WTC11 (cell line): ENCODE data around the gene MCUB. TPM values are rescaled to one million over a fixed set of nuclear protein-coding genes. Genes with fewer than 3 reads are reported as not detected.

Experiments used
- ATAC-seq: fragments of 200-7000 bp; cut with Tn5 transposase; 2 replicates; pipeline ENCODE4 v1.10.0; 2021; ENCODE audit warnings: mild to moderate bottlenecking, moderate library complexity
- CTCF ChIA-PET: fragments of 300-600 bp; sonication (Branson Sonifier 250); formaldehyde crosslinking; loops from one replicate; lab custom pipeline; 2021; ENCODE audit warnings: antibody characterized with exemption; lab: Charles Lee
- POLR2A ChIA-PET: fragments of 350-600 bp; sonication (Branson Sonifier 250); formaldehyde crosslinking; loops from one replicate; lab custom pipeline; 2021; ENCODE audit warnings: antibody characterized with exemption; lab: Charles Lee
- DNase-seq: peaks from one replicate; pipeline ENCODE4 v3.0.0; 2021; ENCODE audit warnings: low spot score
- H3K27ac Mint-ChIP-seq: 2 replicates; pipeline ENCODE4 v1.8.0; 2021; ENCODE audit warnings: mixed read lengths
- H3K27me3 Mint-ChIP-seq: 2 replicates; pipeline ENCODE4 v1.8.0; 2021; ENCODE audit warnings: low read depth, mild to moderate bottlenecking, moderate library complexity, mixed read lengths
- H3K36me3 Mint-ChIP-seq: 2 replicates; pipeline ENCODE4 v1.8.0; 2021; ENCODE audit warnings: mixed read lengths
- H3K4me1 Mint-ChIP-seq: 2 replicates; pipeline ENCODE4 v1.8.0; 2022; ENCODE audit warnings: mixed read lengths
- H3K4me3 Mint-ChIP-seq: 2 replicates; pipeline ENCODE4 v1.8.0; 2021; ENCODE audit warnings: mild to moderate bottlenecking, moderate library complexity, mixed read lengths
- H3K9me3 Mint-ChIP-seq: 2 replicates; pipeline ENCODE4 v1.8.0; 2021; ENCODE audit warnings: mixed read lengths
- ATF1 ChIP-seq: sonication (generic); formaldehyde crosslinking; IDR thresholded peaks from 2 replicates; pipeline ENCODE4 v1.8.1; 2023; ENCODE audit warnings: mild to moderate bottlenecking, moderate library complexity, missing genetic modification reagents
- ATF3 ChIP-seq: sonication (generic); formaldehyde crosslinking; conservative IDR thresholded peaks from 2 replicates; pipeline ENCODE4 v1.8.1; 2022; ENCODE audit warnings: mild to moderate bottlenecking, missing genetic modification reagents
- CREM ChIP-seq: sonication (generic); formaldehyde crosslinking; IDR thresholded peaks from 2 replicates; pipeline ENCODE4 v1.8.1; 2022; ENCODE audit warnings: mild to moderate bottlenecking, missing genetic modification reagents, moderate library complexity
- E2F5 ChIP-seq: sonication (generic); formaldehyde crosslinking; IDR thresholded peaks from 2 replicates; pipeline ENCODE4 v1.8.1; 2022; ENCODE audit warnings: mild to moderate bottlenecking, moderate library complexity, missing genetic modification reagents
- FOXP1 ChIP-seq: sonication (generic); formaldehyde crosslinking; IDR thresholded peaks from 2 replicates; pipeline ENCODE4 v1.8.0; 2022; ENCODE audit warnings: missing genetic modification reagents, mild to moderate bottlenecking, moderate library complexity, borderline replicate concordance
- FOXP4 ChIP-seq: sonication (generic); formaldehyde crosslinking; IDR thresholded peaks from 2 replicates; pipeline ENCODE4 v1.8.0; 2022; ENCODE audit warnings: mild to moderate bottlenecking, missing genetic modification reagents
- GTF2I ChIP-seq: fragments of 250-450 bp; sonication (Bioruptor Pico); conservative IDR thresholded peaks from 2 replicates; pipeline ENCODE4 v1.4.0; 2021; ENCODE audit warnings: mild to moderate bottlenecking
- HMGXB4 ChIP-seq: sonication (generic); formaldehyde crosslinking; IDR thresholded peaks from 2 replicates; pipeline ENCODE4 v1.8.1; 2023; ENCODE audit warnings: mild to moderate bottlenecking, moderate library complexity, missing genetic modification reagents
- IRF2 ChIP-seq: sonication (generic); formaldehyde crosslinking; IDR thresholded peaks from 2 replicates; pipeline ENCODE4 v1.8.0; 2022; ENCODE audit warnings: low read depth, missing genetic modification reagents, borderline replicate concordance
- JUN ChIP-seq: sonication (generic); formaldehyde crosslinking; IDR thresholded peaks from 2 replicates; pipeline ENCODE4 v1.8.0; 2023; ENCODE audit warnings: mild to moderate bottlenecking, missing genetic modification reagents
- KAT7 ChIP-seq: sonication (generic); formaldehyde crosslinking; IDR thresholded peaks from 2 replicates; pipeline ENCODE4 v1.8.1; 2023; ENCODE audit warnings: missing genetic modification reagents, mild to moderate bottlenecking, borderline replicate concordance
- MLX ChIP-seq: sonication (generic); formaldehyde crosslinking; IDR thresholded peaks from 2 replicates; pipeline ENCODE4 v1.8.1; 2023; ENCODE audit warnings: mild to moderate bottlenecking, missing genetic modification reagents, moderate library complexity
- MYBL2 ChIP-seq: sonication (generic); formaldehyde crosslinking; IDR thresholded peaks from 2 replicates; pipeline ENCODE4 v1.8.1; 2023; ENCODE audit warnings: mild to moderate bottlenecking, moderate library complexity, missing genetic modification reagents
- NFYB ChIP-seq: sonication (generic); formaldehyde crosslinking; conservative IDR thresholded peaks from 2 replicates; pipeline ENCODE4 v1.8.0; 2022; ENCODE audit warnings: low read depth, missing genetic modification reagents
- NR3C1 ChIP-seq: sonication (generic); formaldehyde crosslinking; conservative IDR thresholded peaks from 2 replicates; pipeline ENCODE4 v1.8.1; 2023; ENCODE audit warnings: low read depth, mild to moderate bottlenecking, missing genetic modification reagents
- SP1 ChIP-seq: sonication (generic); formaldehyde crosslinking; conservative IDR thresholded peaks from 2 replicates; pipeline ENCODE4 v1.8.1; 2022; ENCODE audit warnings: missing genetic modification reagents
- TEAD4 ChIP-seq: sonication (generic); formaldehyde crosslinking; IDR thresholded peaks from 2 replicates; pipeline ENCODE4 v1.8.0; 2022; ENCODE audit warnings: mild to moderate bottlenecking, missing genetic modification reagents
- ZNF121 ChIP-seq: sonication (generic); formaldehyde crosslinking; IDR thresholded peaks from 2 replicates; pipeline ENCODE4 v1.8.0; 2023; ENCODE audit warnings: missing genetic modification reagents
- ZNF396 ChIP-seq: fragments of 250-450 bp; sonication (Bioruptor Pico); IDR thresholded peaks from 2 replicates; pipeline ENCODE4 v1.8.0; 2021; ENCODE audit warnings: mild to moderate bottlenecking, moderate library complexity, borderline replicate concordance
- ZSCAN18 ChIP-seq: fragments of 250-450 bp; sonication (Bioruptor Pico); IDR thresholded peaks from 2 replicates; pipeline ENCODE4 v2.1.2; 2022; ENCODE audit warnings: mild to moderate bottlenecking, moderate library complexity
- total RNA-seq: library from RNA; stranded (reverse); gene quantifications from 3 replicates; pipeline ENCODE4 v1.2.3, GENCODE V29; 2021

Gene MCUB
- total RNA-seq, 1 experiment from 2014 or later, result 26.8 TPM

- no peak for TF ChIP-seq ZSCAN18 (CRISPR knock-in tag)
- TF ChIP-seq HMGXB4 (CRISPR knock-in tag), result peak; percentile 67
- peak; percentile 53; the same call in 1 of the 2 replicates for TF ChIP-seq FOXP1 (CRISPR knock-in tag)
- no peak for TF ChIP-seq ZNF396
- TF ChIP-seq FOXP4, result peak; percentile 25; the same call in 1 of the 2 replicates
- TF ChIP-seq JUN (CRISPR knock-in tag), result no peak
- TF ChIP-seq ATF1 (CRISPR knock-in tag), result 0 out of 2 replicates have a peak, but pooled peaks have one; percentile 7
- TF ChIP-seq SP1, result peak; percentile 55; the same call in 1 of the 2 replicates
- 0 out of 2 replicates have a peak, but pooled peaks have one; percentile 83 for TF ChIP-seq KAT7 (CRISPR knock-in tag)
Measured at GRCh38 chr4:109729718-109730618, 169.9 kb downstream of the MCUB start, which contains the start of gene PLA2G12A (continued).

- Mint-ChIP-seq H3K4me1 (peaks cover 15% of the 10 kb centered on the region), H3K27ac (peak overlapping the region; percentile 83), H3K9me3 (no peaks in the 10 kb centered on the region), H3K36me3 (peaks cover 3% of the 10 kb centered on the region), H3K4me3 (peak overlapping the region; percentile 86), H3K27me3 (no peaks in the 10 kb centered on the region; the same call in 1 of the 2 replicates)
- no peak for DNase-seq
- CTCF ChIA-PET, result interaction anchor here (1.0 to 1.8 kb wide), 3 partner anchors 28 to 298 kb away, joined by 3 to 5 read pairs (median 4); partner anchors contain the start of genes CASP6 and SEC24B
- ATAC-seq, result peak; percentile 42
- TF ChIP-seq CREM (CRISPR knock-in tag) (no peak), MLX (CRISPR knock-in tag) (no peak), E2F5 (0 out of 2 replicates have a peak, but pooled peaks have one; percentile 14)
- POLR2A ChIA-PET, result interaction anchor here (1.0 kb wide), 1 partner anchor 29 kb away, joined by 3 read pairs; no protein-coding TSS in a partner anchor
Measured at GRCh38 chr4:109730619-109731545, 170.8 kb downstream of the MCUB start.

- no peak for ATAC-seq
- ChIA-PET POLR2A (no interaction called here), CTCF (no interaction called here)
- no peak for DNase-seq
- no peaks in the 10 kb centered on the region for H3K36me3 Mint-ChIP-seq
- TF ChIP-seq TEAD4 (CRISPR knock-in tag), result no peak
- no peak for TF ChIP-seq ATF3 (CRISPR knock-in tag)
- no peak for TF ChIP-seq ZNF121 (CRISPR knock-in tag)
- no peak for TF ChIP-seq NR3C1
- TF ChIP-seq GTF2I (CRISPR knock-in tag), result no peak
- TF ChIP-seq FOXP1 (CRISPR knock-in tag), result no peak
- TF ChIP-seq IRF2 (CRISPR knock-in tag), result no peak
- no peak for TF ChIP-seq JUN (CRISPR knock-in tag)
- TF ChIP-seq MYBL2 (CRISPR knock-in tag), result no peak
- TF ChIP-seq NFYB (CRISPR knock-in tag), result no peak
- H3K4me3 Mint-ChIP-seq, result no peak overlapping the region
- peaks cover 9% of the 10 kb centered on the region for H3K4me1 Mint-ChIP-seq
- no peaks in the 10 kb centered on the region; the same call in 1 of the 2 replicates for H3K27me3 Mint-ChIP-seq
- no peaks in the 10 kb centered on the region for H3K9me3 Mint-ChIP-seq
- no peak overlapping the region for H3K27ac Mint-ChIP-seq
Measured at GRCh38 chr4:109733728-109734127, 173.7 kb downstream of the MCUB start.
